Tongue (tissue), 2 donors: ENCODE data around the gene LRCOL1. TPM values are rescaled to one million over a fixed set of nuclear protein-coding genes. Genes with fewer than 3 reads are reported as not detected.

Source experiments
- DNase-seq: peaks from one replicate; pipeline ENCODE4 v3.0.0-alpha.2; 2015
- total RNA-seq: library from RNA; depleted of rRNA; stranded (reverse); fragments of >200 nt; gene quantifications from one replicate; pipeline ENCODE4 v1.2.3, GENCODE V29; 2014

The LRCOL1 gene
- total RNA-seq, 1 donor from 2014 or later = not detected

- DNase-seq = no peak
These were observed 8.6 kb upstream of the LRCOL1 start for GRCh38 chr12:132619071-132619385.

GRCh38 chr12:132618683-132619043, 8.3 kb upstream of the LRCOL1 start, which contains the start of gene P2RX2:
P2RX2 (plus strand) TSS chr12:132618776; CDS start chr12:132618817, 41 bp downstream.
- no peak for DNase-seq

GRCh38 chr12:132617822-132618682, 7.7 kb upstream of the LRCOL1 start:
- DNase-seq = no peak

DNA sequence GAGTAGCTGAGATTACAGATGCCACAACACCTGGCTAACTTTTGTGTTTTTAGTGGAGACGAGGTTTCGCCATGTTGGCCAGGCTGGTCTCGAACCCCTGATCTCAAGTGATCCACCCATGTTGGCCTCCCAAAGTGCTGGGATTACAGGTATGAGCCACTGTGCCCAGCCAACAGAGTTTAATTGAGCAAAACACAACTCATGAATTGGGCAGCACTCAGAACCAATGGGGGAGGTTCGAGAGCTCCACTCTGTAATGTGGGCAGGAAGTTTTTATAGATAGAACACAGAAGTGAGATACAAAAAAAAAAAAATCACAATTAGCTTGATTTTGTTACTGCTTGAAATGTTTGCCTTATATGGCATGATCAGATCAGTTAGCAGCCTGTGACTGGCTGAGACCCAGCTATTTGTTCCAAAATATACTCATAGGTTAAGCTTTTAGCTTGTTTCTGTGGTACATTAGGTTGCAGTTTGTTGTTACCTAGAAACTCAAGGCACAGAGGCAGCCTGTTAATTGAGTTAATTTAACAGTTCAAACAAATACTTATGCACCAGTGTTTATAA, 6.8 kb upstream of the LRCOL1 start:
- DNase-seq = no peak

- no peak for DNase-seq
These were observed 5.2 kb upstream of the LRCOL1 start for GRCh38 chr12:132615579-132616038.

DNA sequence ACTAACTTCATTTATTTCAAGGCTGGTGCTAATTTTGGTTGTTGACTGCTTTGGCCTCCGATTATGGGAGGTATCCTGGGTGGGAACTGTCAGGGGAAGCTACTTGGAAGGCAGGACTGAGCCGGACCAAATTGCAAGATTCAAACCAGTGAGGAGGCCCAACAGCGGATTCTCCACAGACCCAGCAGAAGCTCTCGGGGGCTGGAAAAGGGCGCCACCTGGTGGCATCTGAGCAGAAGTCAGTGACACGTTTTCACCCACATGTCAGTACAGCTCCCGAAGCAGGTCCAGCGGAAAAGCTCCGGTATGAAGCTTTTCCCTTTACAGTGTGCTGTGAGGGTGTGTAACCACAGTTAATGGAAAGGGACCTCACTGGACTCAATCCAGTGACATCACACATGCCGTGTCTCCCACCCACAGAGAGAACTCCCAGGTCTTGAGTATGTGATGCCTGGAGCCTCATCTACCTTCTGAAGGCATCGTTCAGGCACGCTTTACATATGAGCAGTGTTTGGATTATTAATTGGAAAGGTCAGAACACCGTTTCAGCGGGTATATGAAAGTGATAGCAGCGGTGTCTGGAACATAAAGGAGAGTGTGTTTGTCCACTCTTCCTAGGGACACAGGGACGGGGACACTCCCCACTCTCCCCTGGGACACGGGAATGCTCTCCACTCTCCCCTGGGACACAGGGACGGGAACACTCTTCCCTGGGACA, 4.6 kb upstream of the LRCOL1 start:
- DNase-seq = peak; percentile 93

DNA sequence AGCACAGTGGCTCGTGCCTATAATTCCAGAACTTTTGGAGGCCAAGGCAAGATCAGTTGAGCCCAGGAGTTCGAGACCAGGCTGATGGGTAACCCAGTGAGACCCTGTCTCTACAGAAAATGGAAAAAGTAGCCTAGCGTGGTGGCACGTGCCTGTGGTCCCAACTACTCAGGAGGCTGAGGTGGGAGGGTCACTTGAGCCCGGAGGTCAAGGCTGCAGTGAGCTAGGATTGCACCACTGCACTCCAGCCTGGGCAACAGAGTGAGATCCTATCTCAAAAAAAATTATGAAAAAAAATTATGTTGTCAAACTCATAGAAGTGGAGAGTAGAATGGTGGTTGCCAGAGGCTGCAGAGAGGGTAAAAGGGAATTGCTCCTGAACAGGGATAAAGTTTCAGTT, 3.6 kb upstream of the LRCOL1 start:
- no peak for DNase-seq

- no peak for DNase-seq
These were observed 1.2 kb upstream of the LRCOL1 start for GRCh38 chr12:132611620-132612019.

DNA sequence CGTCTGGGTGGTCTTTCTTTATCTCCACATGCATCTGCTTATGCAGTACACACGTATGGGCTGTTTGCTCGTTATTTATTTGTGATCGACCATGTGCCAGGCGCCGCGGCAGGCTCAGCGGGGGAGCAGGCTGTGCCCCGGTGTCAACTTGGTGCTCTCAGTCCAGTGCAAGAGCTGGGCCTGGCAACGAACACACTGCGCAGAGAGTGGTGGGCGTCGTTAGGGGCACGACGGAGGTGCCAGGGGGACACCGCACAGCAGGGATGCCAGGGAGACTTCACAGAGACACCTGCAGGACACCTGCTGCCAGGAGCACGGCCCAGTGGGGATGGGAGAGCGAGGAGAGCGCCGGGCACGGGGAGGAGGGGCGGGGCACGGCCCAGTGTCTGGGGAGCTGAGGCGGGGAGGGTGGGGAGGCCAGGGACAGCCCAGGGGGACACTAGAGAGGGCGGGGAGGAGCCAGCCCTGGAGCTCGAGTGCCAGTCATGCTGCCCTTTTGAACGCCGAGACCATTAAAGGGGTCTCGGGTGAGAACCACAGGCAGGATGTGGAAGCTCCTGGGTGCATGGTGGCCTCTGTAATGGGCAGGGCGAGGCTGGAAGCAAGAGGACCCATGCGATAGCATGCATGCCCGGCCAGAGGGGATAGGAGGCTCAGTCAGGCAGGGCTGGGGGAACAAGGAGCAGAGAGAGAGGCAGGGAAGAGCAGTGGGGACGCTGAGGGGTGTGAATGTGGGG, 652 bp upstream of the LRCOL1 start:
- no peak for DNase-seq

- no peak for DNase-seq
These were observed 1.9 kb downstream of the LRCOL1 start for GRCh38 chr12:132608231-132609171.

- DNase-seq = no peak
These were observed 3.5 kb downstream of the LRCOL1 start for GRCh38 chr12:132606927-132607326.

DNA sequence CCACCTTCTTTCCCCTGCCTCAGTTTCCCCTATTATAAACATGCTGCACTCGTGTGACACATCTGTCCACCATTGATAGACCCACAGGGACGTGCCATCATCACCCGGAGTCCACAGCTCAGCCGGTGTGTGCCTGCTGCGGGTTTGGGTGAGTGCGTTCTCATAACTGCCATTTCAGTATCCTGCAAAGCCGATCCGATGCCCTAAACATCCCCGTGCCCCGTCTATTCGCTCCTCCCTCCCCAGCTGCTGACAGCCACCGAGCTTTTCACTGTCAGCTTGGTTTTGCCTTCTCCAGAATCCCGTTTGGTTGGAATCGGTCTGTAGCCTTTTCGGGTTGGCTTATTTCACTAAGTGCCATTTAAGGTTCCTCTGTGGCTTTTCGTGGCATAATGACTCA, 3.9 kb downstream of the LRCOL1 start:
- no peak for DNase-seq

- no peak for DNase-seq
These were observed 4.5 kb downstream of the LRCOL1 start for GRCh38 chr12:132605892-132606291.

GRCh38 chr12:132604668-132605441, 5.5 kb downstream of the LRCOL1 start:
- DNase-seq = no peak

GRCh38 chr12:132604151-132604618, 6.2 kb downstream of the LRCOL1 start:
- DNase-seq = no peak

DNA sequence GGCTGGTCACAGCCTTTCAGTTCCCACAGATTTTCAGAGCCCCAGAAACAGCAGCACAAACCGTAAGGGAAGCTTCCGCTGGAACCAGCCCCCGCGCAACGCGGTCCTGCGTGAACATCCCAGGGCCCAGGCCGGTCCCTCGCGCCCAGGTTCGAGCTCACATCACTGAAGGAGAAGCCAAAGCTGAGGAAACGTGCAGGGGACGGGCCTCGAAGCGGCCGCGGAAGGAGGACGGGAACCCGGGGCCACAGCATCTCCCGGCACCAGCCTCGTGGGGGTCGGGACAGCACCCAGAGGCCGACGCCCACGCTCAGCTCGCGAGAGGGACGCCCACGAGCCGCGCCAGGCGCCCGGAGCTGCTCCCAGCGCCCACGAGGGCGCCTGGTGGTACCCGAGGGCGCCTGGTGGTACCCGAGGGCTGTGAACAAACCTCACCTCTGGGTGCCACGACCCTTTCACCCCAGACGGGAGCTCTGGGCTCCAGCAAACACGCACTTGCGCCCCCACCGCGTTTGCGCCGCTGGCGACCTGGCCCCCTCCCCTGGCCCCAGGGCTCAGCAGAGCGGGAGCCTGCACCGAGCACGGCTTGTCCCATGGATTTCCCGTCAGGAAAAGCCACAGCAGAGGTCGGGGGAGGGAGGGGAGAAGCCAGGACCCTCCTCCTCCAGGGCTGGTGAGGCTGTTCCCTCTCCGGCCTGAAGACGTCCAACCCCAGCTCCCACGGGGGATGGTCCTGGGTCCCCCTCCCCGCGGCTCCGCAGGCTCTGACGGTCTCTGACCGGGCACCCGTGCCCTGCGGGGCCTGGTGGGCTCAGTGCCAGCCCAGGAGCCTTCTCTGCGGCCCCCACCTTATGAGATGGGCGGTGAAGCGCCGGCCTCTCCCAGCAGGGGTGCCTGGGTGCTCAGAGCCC, 6.9 kb downstream of the LRCOL1 start:
- DNase-seq = no peak

- DNase-seq = peak; percentile 59
These were observed 7.7 kb downstream of the LRCOL1 start for GRCh38 chr12:132602572-132603239.

GRCh38 chr12:132601171-132601883, 9.1 kb downstream of the LRCOL1 start:
- no peak for DNase-seq
